Superior temporal gyrus (tissue), 1 donor: ENCODE data around the gene DSEL.
A peak's percentile ranks its signal among the peaks of the same experiment; 100 is the strongest.

Experiments
- DNase-seq: peaks from one replicate; pipeline ENCODE4 v3.0.0-alpha.2; 2016; ENCODE audit errors: extremely low spot score

The DSEL gene

DNA sequence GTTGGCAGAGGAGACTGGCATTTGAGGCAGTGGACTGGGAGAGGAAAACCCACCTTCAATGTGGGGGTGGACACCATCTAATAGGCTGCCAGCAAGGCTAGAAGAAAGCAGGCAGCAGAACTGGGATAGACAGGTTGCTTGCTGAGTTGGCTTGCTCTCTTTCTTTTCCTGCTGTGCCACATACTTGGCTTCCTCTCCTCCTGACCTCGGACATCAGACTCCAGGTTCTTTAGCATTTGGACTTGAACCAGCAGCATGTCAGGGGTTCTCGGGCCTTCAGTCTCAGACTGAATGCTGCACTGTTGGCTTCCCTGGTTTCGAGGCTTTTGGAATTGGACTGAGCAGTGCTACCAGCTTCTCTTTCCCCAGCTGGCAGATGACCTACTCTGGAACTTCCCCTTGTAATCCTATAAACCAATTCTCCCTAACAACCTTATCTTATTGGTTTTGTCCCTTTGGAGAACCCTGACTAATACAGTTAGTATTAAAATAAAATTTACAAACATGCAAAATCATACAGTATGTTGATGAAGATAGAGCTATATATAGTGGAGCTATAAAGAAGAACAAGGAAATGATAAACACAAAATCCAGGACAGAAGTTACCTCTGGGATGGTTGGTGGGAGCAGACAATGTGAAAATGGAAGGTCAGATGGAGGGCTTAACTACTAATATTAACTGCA lies 15.9 kb downstream of the DSEL start:
- no peak for DNase-seq

GRCh38 chr18:67496469-67496868 lies 20.1 kb downstream of the DSEL start:
- no peak for DNase-seq

GRCh38 chr18:67486534-67486933 lies 30.0 kb downstream of the DSEL start:
- no peak for DNase-seq

DNA sequence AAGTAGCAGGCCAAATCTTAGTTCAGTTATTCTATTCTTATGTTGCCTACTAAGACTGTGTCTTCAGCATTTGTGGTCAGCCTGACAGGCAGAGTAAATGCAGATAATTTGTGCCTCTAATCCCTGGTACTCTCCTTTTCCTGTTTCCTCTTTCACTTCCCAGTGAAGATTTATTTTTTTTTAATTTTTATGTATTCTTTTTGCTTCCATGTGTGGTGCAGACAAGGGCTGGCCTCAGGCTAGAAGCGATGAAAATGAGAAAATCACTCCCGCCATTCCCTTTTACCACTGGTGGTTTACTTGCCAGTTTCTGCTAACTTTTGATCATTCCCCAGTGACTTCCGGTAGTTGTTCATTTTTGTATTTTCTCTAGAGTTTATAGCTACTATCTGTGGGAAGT lies 30.9 kb downstream of the DSEL start:
- no peak for DNase-seq

DNA sequence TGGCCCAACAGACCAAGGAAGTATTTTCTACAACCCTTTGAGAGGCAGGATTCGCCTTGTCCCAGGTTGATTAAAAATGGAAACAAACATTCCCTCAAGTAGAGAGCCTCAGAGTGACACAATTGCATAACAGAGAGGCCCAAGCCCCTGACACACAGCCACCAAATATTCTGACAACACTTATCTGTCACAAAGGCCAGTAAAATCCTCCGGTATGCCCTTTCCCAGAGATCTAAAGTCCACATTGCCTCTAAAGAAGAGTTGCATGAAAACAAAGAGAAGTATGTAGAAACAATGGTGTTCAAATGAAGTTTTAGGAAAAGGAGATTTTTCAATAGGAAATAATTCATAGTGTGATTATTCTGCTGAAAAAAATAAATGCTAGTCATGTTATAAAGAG lies 32.1 kb downstream of the DSEL start:
- DNase-seq: no peak

DNA sequence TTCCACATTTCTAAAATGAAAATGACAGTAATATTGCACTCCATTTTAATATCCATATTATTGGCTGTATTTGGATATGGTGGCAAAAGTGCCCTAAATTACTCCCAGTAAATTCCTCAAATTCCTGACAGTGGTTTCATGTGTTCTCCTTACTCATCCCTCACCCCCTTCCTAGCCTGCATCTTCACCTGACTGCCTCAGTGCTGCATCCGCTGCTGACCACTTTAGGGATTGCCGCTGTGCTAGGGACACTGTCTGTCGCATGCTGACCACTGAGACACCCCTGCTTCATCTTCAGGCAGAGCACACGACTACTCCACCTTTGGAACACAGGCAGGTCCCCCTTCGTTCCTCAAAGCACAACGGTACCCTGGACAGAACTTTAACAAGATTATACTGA lies 32.6 kb downstream of the DSEL start:
- DNase-seq: no peak

DNA sequence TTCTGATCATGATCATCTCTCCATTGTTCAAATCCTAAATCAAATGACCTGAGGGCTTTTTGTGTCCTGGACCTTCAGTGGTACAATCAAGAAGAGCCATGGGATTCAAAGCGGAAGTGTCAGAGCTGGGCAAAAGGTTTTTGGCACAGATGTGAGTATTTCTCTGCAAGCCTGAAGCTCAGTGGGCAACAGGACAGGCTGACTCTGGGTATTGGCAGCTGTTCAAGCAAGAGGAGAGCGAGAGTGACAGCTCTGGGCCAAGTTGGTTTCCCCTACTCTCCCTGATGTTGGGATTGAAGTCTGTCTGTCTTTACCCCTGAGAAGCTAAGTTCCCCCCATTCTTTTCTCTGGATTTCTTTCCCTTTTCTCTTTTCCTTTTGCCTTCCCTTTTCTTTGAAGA lies 33.3 kb downstream of the DSEL start:
- peak; percentile 45 for DNase-seq

DNA sequence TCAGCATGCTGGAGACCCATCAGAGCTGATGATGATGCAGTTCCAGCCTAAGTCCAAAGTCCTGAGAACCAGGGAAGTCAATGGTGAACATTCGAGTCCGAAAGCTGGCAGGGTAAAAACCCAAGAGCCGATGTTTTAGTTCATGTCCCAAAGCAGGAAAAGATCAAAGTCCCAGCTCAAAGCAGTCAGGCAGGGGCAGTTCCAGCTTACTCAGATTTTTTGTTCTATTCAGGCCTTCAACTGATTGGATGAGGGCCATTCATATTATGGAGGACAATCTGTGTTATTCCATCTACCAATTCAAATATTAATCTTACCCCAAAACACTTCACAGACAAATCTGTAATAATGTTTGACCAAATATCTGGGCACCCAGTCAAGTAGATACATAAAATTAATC lies 38.3 kb downstream of the DSEL start:
- DNase-seq: no peak

DNA sequence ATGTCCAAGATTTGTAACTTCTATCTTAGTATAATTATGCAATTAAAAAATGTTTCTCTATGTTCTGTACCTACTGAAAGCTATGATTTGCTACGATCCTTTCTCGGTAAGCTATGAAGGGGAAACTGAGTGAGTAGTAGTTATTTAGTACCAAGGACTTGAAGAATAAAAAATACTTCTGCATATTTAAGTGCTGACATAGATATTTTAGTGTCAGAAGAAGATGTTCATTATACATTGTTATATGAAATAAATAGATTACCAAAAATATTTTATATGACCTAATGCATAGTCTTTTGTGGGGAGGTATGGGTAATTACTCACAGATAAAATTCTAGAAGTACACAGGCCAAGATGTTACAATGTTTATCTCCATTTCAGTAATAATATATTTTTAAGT lies 39.0 kb downstream of the DSEL start:
- no peak for DNase-seq

GRCh38 chr18:67476585-67476984 lies 39.9 kb downstream of the DSEL start:
- no peak for DNase-seq

DNA sequence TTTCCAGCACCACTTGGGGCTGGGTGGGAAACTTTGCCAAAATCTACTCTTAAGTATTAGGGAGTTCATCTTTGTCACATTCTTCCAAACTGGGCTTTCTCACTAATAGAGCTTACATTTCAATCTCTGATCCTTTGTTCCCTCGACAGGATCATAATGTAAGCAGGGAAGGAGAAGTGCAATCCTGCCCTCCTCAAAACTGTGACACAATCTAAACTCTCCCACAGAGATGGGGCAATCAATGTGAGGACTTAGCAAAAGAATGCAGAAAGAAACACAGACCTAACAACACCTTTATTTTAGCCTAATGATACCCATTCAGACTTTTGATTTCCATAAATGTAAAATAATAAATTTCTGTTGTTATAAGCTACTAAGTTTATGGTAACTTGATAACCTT lies 40.8 kb downstream of the DSEL start:
- DNase-seq: no peak

DNA sequence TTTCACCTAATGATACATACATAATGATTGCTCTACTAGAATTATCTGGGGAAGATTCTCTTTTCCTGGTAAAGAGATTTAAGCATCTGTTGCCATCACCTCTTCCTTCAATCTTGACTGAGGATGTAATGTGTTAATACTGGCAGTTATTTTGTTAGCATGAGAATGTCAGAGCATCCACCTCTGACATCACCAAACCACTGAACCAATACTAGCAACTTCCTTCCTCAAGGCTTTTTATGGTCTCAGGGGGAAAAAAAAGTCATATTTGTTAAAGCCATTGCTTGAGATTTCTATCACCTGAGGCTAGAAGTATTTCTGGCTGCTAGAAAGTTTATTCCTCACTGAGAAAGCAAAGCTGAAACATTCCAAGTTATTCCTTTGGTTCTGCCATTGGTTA lies 48.5 kb downstream of the DSEL start:
- DNase-seq: no peak

DNA sequence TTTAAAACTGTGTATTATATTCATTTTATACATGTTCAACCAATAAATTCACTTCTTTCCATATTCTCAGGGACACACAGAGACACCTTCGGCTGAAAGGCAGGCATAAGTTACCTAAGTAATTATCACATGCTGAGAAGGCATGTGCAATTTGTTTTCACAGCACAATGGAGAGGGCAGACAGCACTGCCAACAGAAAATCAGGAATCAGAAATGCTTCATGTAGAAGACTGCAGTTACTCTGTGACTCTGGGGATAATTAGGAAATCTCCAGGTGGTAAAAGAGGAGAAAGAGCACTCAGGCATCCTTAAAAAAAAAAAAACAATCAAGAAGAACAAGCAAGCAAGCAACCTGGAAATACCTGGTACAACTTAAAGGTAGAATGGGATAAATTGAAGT lies 49.3 kb downstream of the DSEL start:
- DNase-seq: no peak

- DNase-seq: no peak
These were observed 52.0 kb downstream of the DSEL start for GRCh38 chr18:67464499-67464898.

DNA sequence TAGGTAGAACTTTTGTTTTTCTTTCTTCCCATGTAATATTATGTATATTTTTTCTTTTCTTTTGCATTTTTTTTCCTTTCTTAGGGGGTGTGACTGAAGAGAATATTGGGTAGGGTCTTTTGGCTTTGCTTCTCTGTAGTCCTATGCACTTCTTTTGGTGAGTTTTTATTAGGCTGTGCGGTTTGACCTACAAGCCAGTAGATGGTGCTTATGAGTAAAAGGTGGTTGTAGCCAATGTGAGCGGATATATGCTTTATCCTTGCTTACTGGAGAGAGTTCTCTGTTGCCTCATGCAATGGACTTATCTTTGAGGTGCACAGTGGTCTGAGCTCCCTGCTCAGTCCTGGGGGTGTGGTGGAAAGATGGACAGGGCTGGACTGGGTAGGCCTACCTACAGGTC lies 52.7 kb downstream of the DSEL start:
- DNase-seq: peak; percentile 30

DNA sequence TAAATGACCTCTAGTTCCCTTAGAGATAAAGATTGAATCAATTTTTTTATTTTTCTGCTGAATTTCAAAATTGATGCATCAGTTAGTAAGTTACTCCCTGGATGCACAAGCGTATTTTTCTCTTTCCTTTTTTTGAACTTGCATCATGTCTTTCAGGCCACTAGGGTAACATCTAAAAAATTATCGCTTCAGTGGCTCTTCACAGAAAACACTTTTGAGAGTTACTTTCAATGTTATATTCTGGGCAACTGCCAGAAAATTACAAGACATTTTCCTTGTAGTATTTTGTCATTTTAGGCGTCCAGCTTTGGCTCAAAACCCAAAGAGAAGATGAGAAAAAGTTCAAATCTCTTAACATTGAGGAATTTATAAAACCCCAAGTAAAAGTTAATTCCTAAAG lies 59.8 kb downstream of the DSEL start:
- DNase-seq: no peak
